ENCODE measurements around the gene EXD2.
A peak's percentile ranks its signal among the peaks of the same experiment; 100 is the strongest.

EXD2 gene

DNA sequence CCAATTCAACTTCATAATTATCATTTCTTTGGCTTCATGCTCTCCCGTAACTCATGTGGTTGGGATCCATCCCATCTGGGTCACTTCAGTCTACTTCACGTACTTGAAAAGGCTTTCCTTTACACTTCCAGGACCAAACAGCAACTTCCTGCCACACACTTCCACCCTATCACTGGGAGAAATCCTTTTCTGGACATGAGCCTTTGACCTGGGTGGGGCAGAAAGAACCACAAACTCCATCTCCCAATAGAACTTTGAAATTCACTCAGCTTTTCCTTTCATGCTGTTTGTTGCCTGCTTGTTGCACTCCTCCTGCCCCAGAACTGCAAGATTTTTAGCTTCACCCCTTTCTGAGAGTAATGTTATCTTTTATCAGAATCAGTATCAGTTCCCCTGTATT, 50.3 kb downstream of the EXD2 start:
- H3K4me2 ChIP-seq (ENCODE audit: low read length), result no peak overlapping the region
- no peak overlapping the region for H3K27ac ChIP-seq
- TF ChIP-seq, protein P1, sequence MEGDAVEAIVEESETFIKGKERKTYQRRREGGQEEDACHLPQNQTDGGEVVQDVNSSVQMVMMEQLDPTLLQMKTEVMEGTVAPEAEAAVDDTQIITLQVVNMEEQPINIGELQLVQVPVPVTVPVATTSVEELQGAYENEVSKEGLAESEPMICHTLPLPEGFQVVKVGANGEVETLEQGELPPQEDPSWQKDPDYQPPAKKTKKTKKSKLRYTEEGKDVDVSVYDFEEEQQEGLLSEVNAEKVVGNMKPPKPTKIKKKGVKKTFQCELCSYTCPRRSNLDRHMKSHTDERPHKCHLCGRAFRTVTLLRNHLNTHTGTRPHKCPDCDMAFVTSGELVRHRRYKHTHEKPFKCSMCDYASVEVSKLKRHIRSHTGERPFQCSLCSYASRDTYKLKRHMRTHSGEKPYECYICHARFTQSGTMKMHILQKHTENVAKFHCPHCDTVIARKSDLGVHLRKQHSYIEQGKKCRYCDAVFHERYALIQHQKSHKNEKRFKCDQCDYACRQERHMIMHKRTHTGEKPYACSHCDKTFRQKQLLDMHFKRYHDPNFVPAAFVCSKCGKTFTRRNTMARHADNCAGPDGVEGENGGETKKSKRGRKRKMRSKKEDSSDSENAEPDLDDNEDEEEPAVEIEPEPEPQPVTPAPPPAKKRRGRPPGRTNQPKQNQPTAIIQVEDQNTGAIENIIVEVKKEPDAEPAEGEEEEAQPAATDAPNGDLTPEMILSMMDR (IDR thresholded peaks at IDR 0.05), result no peak
- H3K9ac ChIP-seq, result no peak overlapping the region
- no peaks in the 10 kb centered on the region for H3K27me3 ChIP-seq (ENCODE audit: control insufficient read depth, insufficient read depth, low read length)
- H3K9me3 ChIP-seq (ENCODE audit: control insufficient read depth, low read length), result no peaks in the 10 kb centered on the region
- H3K36me3 ChIP-seq (ENCODE audit: control insufficient read depth, insufficient read depth, low read length), result no peaks in the 10 kb centered on the region
- H3K79me2 ChIP-seq, result no peaks in the 10 kb centered on the region
- no peak overlapping the region for H2AFZ ChIP-seq
- no peaks in the 10 kb centered on the region for H3K4me1 ChIP-seq
- no peak overlapping the region for H3K4me3 ChIP-seq (ENCODE audit: low read depth, low read length)

- no peaks in the 10 kb centered on the region for H3K4me1 ChIP-seq
- H3K79me2 ChIP-seq, result no peaks in the 10 kb centered on the region
- no peak overlapping the region for H3K4me2 ChIP-seq (ENCODE audit: low read length)
- no peaks in the 10 kb centered on the region for H3K27me3 ChIP-seq (ENCODE audit: control insufficient read depth, insufficient read depth, low read length)
- H3K36me3 ChIP-seq (ENCODE audit: control insufficient read depth, insufficient read depth, low read length), result no peaks in the 10 kb centered on the region
- no peak overlapping the region for H2AFZ ChIP-seq
- H3K9ac ChIP-seq, result no peak overlapping the region
- TF ChIP-seq, protein P1 (IDR thresholded peaks at IDR 0.05), result peak; percentile 80
- H3K4me3 ChIP-seq (ENCODE audit: low read depth, low read length), result no peak overlapping the region
- no peak overlapping the region for H3K27ac ChIP-seq
- no peaks in the 10 kb centered on the region for H3K9me3 ChIP-seq (ENCODE audit: control insufficient read depth, low read length)
Observed at GRCh38 chr14:69242311-69243224, 51.3 kb downstream of the EXD2 start.

DNA sequence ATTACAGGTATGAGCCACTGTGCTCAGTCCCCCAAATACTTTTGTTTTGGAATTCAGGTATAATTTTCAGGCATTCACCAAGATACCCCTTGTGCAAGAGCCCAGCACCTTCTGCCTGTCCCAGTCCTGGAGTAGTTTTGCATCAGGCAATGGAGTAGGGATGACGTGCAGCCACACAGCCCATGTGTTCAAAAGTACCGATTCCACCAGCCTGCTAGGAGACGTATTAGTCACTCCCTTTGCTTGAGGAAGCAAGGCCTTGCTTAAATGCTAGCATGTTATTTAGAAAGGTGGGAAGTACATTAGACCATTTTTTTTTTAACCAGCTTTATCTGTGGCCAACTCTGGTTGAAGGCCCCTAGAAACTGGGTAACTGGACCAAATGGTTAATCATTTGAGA, 53.6 kb downstream of the EXD2 start:
- Histone ChIP-seq H3K4me1 (no peaks in the 10 kb centered on the region), H3K27me3 (ENCODE audit: control insufficient read depth, insufficient read depth, low read length) (no peaks in the 10 kb centered on the region), H3K4me2 (ENCODE audit: low read length) (no peak overlapping the region), H2AFZ (no peak overlapping the region), H3K36me3 (ENCODE audit: control insufficient read depth, insufficient read depth, low read length) (no peaks in the 10 kb centered on the region), H3K27ac (no peak overlapping the region), H3K4me3 (ENCODE audit: low read depth, low read length) (no peak overlapping the region), H3K9ac (no peak overlapping the region), H3K79me2 (no peaks in the 10 kb centered on the region), H3K9me3 (ENCODE audit: control insufficient read depth, low read length) (no peaks in the 10 kb centered on the region)
- TF ChIP-seq, protein P1 (IDR thresholded peaks at IDR 0.05), result no peak

GRCh38 chr14:69246331-69246730, 55.0 kb downstream of the EXD2 start:
- Histone ChIP-seq H3K4me2 (ENCODE audit: low read length) (no peak overlapping the region), H2AFZ (no peak overlapping the region), H3K9me3 (ENCODE audit: control insufficient read depth, low read length) (no peaks in the 10 kb centered on the region), H3K4me3 (ENCODE audit: low read depth, low read length) (no peak overlapping the region), H3K27ac (no peak overlapping the region), H3K36me3 (ENCODE audit: control insufficient read depth, insufficient read depth, low read length) (no peaks in the 10 kb centered on the region), H3K9ac (no peak overlapping the region), H3K79me2 (no peaks in the 10 kb centered on the region), H3K27me3 (ENCODE audit: control insufficient read depth, insufficient read depth, low read length) (no peaks in the 10 kb centered on the region), H3K4me1 (no peaks in the 10 kb centered on the region)
- TF ChIP-seq, protein P1 (IDR thresholded peaks at IDR 0.05), result no peak

Measured in parathyroid adenoma (tissue), 2 donors.